ENCODE data around the gene AFG1L. TPM values are rescaled to one million over a fixed set of nuclear protein-coding genes. Genes with fewer than 3 reads are reported as not detected.

The AFG1L gene
- total RNA-seq, 4 donors from 2014 or later, result 2.1 to 6.2 (median 2.8) TPM

DNA sequence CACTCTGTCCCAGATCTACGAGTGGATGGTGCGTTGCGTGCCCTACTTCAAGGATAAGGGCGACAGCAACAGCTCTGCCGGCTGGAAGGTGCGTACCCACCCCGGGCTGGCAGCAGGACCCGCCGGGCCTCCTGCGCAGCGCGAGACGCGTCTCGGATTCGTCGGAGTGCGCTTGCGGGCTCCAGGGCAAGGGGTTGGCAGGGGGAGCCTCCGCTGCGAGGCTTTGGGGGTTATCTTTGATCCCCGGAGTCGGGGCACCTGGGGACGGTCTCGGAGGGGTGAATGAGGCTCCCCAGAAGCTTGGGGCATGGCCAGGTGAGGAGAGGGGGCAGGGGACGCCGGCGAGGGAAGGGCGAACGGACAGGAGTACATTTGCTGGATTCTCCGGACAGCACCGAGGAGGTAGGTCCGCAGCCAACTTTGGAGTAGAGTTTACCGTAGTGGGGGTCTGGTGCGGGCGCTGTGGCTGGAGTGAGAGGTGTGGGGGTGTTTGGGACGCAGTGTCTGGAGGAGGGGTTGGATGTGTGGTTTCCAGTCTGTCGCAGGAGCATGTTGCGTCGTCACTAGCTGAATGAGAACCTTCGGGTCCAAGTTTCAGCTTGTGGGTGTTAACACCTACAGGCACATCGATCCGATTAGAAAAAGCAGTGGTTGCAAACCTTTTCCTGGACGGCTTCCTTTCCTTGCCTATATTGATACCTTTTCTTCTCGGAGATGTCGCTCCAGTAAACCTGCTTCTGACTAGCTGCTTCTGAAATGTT, 267.1 kb downstream of the AFG1L start:
- intact Hi-C loops (cut with DNase I; ENCODE audit: low total_unique reads), result loop anchor here (2.0 kb wide), 1 partner anchor 27 kb away; no protein-coding TSS in a partner anchor
- 18 to 51% methylated on average over 23 to 46 of the region's 46 CpGs for WGBS, 2 donors
- no peak for DNase-seq (ENCODE audit: low spot score in 2 of 2)
- TF ChIP-seq POLR2A (IDR thresholded peaks at IDR 0.05), result no peak
- TF ChIP-seq, protein P1, sequence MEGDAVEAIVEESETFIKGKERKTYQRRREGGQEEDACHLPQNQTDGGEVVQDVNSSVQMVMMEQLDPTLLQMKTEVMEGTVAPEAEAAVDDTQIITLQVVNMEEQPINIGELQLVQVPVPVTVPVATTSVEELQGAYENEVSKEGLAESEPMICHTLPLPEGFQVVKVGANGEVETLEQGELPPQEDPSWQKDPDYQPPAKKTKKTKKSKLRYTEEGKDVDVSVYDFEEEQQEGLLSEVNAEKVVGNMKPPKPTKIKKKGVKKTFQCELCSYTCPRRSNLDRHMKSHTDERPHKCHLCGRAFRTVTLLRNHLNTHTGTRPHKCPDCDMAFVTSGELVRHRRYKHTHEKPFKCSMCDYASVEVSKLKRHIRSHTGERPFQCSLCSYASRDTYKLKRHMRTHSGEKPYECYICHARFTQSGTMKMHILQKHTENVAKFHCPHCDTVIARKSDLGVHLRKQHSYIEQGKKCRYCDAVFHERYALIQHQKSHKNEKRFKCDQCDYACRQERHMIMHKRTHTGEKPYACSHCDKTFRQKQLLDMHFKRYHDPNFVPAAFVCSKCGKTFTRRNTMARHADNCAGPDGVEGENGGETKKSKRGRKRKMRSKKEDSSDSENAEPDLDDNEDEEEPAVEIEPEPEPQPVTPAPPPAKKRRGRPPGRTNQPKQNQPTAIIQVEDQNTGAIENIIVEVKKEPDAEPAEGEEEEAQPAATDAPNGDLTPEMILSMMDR (IDR thresholded peaks at IDR 0.05), result no peak
- peak overlapping the region; percentile 70 for H3K4me3 ChIP-seq (ENCODE audit: low read depth, poor library complexity, severe bottlenecking)

DNA sequence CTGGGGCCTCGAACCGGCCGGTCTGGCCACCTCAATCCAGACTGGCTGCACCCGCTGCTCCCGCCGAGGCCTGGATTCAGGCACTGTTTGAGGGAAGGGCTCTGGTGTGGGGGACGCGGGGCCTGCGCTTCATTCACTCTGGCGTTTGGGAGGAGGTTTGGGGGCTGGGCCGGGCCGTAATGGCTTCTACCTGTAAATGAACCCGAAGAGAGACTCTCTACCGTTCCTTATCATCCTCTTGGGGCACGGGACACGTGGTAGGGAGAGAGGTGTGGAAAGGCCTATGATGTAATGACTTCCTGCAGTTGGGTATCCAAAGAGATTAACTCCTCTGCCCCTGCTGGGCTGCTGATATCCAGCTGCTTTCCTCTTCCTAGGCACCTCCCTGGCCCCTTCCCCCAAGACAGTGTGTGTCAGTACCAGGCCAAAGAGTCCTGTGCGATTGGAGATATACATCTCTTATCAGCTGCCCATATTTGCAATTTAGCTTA, 267.7 kb downstream of the AFG1L start:
- DNase-seq (ENCODE audit: low spot score in 2 of 2), result peak; percentile 75 to 92
- TF ChIP-seq, protein P1 (IDR thresholded peaks at IDR 0.05), result no peak
- no peak for TF ChIP-seq POLR2A (IDR thresholded peaks at IDR 0.05)
- 22 to 33% methylated on average over 17 of the region's 17 CpGs for WGBS, 2 donors
- H3K4me3 ChIP-seq (ENCODE audit: low read depth, poor library complexity, severe bottlenecking), result peak overlapping the region; percentile 70
- intact Hi-C loops (cut with DNase I; ENCODE audit: low total_unique reads), result no loop called here

DNA sequence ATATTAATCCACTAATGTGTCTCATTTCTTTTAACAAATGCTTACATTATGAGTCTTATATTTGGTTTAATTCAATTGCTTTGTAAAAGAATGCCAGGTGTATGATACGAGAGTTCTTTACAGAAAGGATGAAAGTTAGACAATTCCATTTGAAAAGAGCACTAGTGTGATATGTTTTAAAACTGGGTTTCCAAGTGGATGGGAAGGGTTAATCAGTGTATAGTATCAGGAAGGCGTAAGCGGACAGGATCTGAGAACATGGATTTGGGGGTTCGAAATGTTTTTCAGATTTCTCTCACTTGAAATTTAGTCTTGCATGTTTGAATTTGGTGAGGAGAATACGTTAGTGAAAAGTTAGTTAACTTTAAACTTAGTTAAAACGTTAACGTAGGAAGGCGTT, 268.4 kb downstream of the AFG1L start:
- no peak overlapping the region for H3K4me3 ChIP-seq (ENCODE audit: low read depth, poor library complexity, severe bottlenecking)
- TF ChIP-seq POLR2A (IDR thresholded peaks at IDR 0.05), result no peak
- TF ChIP-seq, protein P1 (IDR thresholded peaks at IDR 0.05), result no peak
- intact Hi-C loops (cut with DNase I; ENCODE audit: low total_unique reads), result no loop called here
- 90% methylated on average over 8 of the region's 8 CpGs for WGBS, 2 donors
- no peak for DNase-seq (ENCODE audit: low spot score in 2 of 2)

DNA sequence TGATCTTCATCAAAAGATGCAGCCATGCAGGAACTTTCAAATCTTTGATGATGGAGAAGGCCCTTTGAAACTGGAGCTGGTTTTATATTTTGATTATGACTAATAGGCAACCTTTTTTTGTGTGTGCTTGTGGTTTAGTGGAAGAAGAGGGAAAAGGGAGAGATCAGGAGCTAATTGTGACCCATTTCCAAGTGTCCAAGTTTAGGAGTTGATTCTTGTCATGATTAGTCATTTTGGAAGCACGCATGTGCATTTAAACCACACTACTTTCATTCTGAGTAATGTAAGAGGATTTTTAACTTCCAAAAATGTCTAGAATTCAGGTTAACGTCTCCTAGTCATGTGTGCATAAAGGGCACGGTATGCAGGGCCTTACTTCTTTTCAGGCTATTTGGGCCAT, 269.3 kb downstream of the AFG1L start:
- WGBS, 2 donors, result 22 to 31% methylated on average over 3 of the region's 3 CpGs
- no peak for DNase-seq (ENCODE audit: low spot score in 2 of 2)
- no peak overlapping the region for H3K4me3 ChIP-seq (ENCODE audit: low read depth, poor library complexity, severe bottlenecking)
- no peak for TF ChIP-seq POLR2A (IDR thresholded peaks at IDR 0.05)
- intact Hi-C loops (cut with DNase I; ENCODE audit: low total_unique reads), result no loop called here

DNA sequence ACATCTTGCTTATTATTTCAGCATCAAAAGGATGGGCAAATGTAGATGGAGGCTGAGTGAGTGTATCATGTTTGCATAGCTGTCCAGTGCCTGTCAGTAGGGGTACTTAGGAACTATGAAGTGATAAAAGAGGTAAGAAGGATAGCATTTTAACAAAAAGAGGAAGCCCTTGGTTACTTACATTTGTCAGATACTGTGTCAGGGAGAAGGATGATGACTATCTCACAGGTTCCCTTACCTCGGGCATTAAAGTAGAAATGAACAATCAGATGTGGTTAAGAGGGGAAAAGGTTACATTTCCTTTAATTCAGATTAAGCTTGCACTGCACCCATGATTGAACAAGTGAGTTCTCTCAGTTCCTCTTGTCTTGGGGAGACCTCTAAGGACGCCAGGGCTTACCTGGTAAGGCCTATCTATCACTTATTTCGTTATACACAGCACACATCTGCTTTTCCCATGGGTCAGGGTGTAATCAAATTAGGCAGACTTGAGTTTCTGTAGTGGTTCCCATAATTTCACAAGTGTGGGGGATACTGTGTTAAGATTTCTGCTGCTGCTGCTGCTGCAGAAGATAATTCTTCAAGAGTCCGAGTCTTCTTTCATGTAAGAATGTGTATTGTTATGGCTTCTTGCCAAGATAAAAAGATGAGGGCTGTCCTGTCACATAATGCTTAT, 270.4 kb downstream of the AFG1L start:
- intact Hi-C loops (cut with DNase I; ENCODE audit: low total_unique reads), result no loop called here
- no peak for DNase-seq (ENCODE audit: low spot score in 2 of 2)
- H3K4me3 ChIP-seq (ENCODE audit: low read depth, poor library complexity, severe bottlenecking), result no peak overlapping the region
- TF ChIP-seq, protein P1 (IDR thresholded peaks at IDR 0.05), result no peak
- TF ChIP-seq POLR2A (IDR thresholded peaks at IDR 0.05), result no peak
- WGBS, 2 donors, result 35 to 42% methylated on average over 4 of the region's 4 CpGs

DNA sequence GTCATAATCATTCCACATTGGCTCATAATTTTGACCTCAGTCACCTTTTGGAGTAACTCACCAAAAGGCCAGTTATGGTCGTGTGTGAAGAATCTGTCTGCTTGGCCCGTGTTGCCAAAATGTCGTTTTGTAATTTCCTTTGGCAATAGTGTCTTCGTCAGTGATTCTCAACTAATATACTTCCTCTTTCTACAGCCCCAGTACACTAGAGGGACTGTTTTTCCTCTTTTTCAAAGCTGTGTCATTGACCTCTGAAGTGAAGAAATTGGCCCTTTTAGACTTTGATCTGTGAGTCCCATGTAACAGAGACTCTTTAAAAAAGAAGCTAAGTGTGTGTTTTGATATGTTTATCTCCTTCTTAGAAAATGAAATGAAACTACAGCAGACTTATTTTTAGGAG, 271.0 kb downstream of the AFG1L start:
- 2% methylated on average over 4 of the region's 4 CpGs for WGBS, 2 donors

More for the DNA sequence above, 271.0 kb downstream of the AFG1L start:
- H3K4me3 ChIP-seq (ENCODE audit: low read depth, poor library complexity, severe bottlenecking), result no peak overlapping the region
- intact Hi-C loops (cut with DNase I; ENCODE audit: low total_unique reads), result no loop called here
- peak; percentile 88 to 89 for DNase-seq (ENCODE audit: low spot score in 2 of 2)
- TF ChIP-seq POLR2A (IDR thresholded peaks at IDR 0.05), result no peak
- TF ChIP-seq, protein P1 (IDR thresholded peaks at IDR 0.05), result no peak
